ENCODE measurements around the gene SEM1.

The SEM1 gene

DNA sequence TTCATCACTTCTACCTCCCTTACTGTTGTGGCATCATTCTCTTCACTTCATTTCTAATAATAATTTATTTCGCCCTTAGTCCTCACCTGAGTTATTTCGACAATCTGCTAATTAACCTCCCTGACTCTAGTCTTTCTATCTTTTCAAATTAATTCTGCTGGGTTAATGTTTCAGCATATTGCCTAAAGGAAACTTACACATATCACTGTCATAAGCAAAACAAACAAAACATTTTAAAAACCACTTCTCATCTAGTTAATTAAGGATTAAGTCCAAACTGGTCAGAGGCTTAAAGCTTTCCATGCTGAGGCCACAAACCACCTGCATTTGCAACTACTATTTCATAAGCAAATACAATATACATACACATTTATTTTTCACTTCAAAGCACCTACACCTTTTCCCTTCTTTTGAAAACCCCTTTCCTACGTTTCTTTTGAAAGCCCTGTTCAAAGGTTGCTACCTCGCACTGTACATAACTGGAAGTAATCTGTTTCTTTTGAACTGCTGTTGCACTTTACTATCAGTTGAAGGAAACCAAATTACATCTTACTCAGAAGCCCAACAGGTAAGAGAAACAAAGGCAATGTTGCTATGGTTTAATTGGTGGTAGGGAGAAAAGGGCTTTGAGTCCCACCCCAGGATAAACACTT is 10.3 kb downstream of the SEM1 start:
- TF ChIP-seq CTCF (IDR thresholded peaks at IDR 0.05), result no peak

- TF ChIP-seq CTCF (IDR thresholded peaks at IDR 0.05), result no peak
These were observed 11.8 kb downstream of the SEM1 start for GRCh38 chr7:96697822-96698221.

DNA sequence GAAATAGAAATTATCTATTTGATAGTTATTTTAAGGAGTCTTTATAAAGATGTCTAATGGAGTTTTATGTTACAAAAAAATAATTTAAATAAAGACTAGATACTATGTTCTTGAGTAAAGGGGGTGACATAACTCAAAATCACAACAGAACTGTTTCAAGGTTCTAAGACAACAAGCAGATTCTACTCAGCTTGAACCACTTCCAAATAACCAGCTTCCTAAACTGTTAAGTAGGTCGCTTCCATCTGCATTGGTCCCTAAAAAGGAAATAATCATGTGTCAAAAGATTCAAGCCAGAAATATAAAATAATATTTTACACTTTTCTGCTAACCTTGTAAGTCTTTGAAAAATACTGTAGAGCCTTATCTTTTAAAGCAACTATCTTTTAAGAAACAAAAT is 14.1 kb downstream of the SEM1 start:
- TF ChIP-seq CTCF (IDR thresholded peaks at IDR 0.05), result no peak

DNA sequence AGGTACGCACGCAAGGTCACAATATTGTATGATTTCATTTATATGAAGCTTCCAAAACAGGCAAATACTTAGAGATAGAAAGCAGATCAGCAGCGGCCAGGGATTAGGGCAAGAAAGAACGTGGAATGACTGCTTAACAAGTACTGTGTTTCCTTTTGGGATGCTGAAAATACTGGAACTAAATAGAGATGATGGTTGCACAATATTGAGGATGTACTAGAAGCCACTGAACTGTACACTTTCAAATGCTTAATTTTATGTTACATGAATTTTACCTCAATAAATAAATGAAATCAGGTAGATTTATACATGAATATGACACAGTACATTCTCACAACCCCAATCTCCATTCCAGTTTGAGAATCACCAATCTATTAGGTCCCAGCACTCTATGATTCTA is 15.6 kb downstream of the SEM1 start:
- no peak for TF ChIP-seq CTCF (IDR thresholded peaks at IDR 0.05)

GRCh38 chr7:96691702-96692101 is 17.9 kb downstream of the SEM1 start:
- no peak for TF ChIP-seq CTCF (IDR thresholded peaks at IDR 0.05)

DNA sequence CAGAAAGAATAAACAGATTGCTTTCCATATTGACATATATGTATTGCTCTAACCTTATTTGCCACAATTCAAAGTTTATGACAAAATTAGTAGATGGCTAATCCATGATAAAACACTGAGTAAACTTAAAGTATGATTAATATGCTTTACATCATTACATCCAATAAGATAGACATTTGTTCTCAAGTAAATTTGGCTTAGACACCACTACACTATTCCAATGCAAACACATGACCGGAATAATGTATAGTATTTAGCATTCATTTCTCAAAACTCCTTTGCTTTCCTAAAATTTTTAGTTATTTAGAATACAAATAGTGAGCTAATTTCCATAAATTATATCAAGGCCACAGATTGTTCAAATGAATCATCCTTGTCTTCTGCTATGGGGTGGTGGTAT is 20.2 kb downstream of the SEM1 start:
- TF ChIP-seq CTCF (IDR thresholded peaks at IDR 0.05), result no peak

DNA sequence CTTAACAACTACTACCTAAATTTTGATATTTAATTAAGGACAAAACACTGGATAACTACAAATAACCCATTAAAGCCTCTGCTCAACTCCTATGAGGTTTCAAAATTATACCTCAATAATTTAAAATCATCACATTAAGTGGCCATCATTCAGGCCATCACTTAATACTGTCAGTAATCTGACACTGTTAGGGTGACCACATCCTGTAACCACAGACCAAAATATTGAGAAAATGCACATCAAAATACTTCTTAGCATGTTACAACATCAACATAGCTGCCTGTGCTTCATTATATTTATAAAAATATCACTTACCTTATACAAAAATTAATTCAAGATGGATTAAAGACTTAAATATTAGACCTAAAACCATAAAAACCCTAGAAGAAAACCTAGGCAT is 23.3 kb downstream of the SEM1 start:
- no peak for TF ChIP-seq CTCF (IDR thresholded peaks at IDR 0.05)

DNA sequence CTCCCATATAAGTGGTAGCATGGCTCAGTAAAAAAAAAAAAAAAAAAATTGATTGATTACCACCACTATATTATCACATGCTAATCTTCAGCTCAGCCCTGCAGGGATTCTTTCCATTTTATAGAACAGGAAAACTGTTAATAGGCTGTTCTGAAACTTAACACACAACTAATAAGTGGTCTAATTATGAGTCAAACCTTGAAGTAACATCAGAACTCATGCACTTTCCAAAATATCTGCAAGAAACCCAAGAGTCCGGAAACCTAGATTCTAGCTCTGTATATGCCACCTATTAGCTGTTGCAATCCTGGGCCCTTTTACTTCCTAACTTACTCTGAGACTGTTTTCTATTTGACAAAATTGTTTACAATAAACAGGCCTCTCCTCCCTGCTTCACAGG is 23.9 kb downstream of the SEM1 start:
- no peak for TF ChIP-seq CTCF (IDR thresholded peaks at IDR 0.05)

All from LNCAP (cell line).